Type B pancreatic cell (in vitro differentiated cells): ENCODE data around the gene CPNE1. TPM values are rescaled to one million over a fixed set of nuclear protein-coding genes. Genes with fewer than 3 reads are reported as not detected.

Experiments
- DNase-seq: peaks from one replicate; pipeline ENCODE4 v3.0.0; 2021; ENCODE audit warnings: mixed read lengths; ENCODE audit not compliant: unreplicated experiment; ENCODE audit errors: extremely low spot score
- H3K27ac Mint-ChIP-seq: 2 replicates; pipeline ENCODE4 v1.8.0; 2021; ENCODE audit warnings: mild to moderate bottlenecking, mixed read lengths
- H3K27me3 Mint-ChIP-seq: 2 replicates; pipeline ENCODE4 v1.8.0; 2021; ENCODE audit warnings: mixed read lengths
- H3K36me3 Mint-ChIP-seq: 2 replicates; pipeline ENCODE4 v1.8.0; 2021; ENCODE audit warnings: mixed read lengths
- H3K4me1 Mint-ChIP-seq: one replicate; pipeline ENCODE4 v1.8.0; 2021; ENCODE audit warnings: mixed read lengths; ENCODE audit not compliant: unreplicated experiment
- H3K4me3 Mint-ChIP-seq: 2 replicates; pipeline ENCODE4 v1.8.0; 2021; ENCODE audit warnings: mild to moderate bottlenecking, mixed read lengths
- H3K9me3 Mint-ChIP-seq: 2 replicates; pipeline ENCODE4 v1.8.0; 2021; ENCODE audit warnings: mixed read lengths
- CTCF ChIP-seq: fragments of 200-600 bp; sonication (generic); conservative IDR thresholded peaks from 2 replicates; pipeline ENCODE4 v1.5.0; 2021; ENCODE audit warnings: antibody characterized with exemption, mild to moderate bottlenecking
- total RNA-seq: library from RNA; stranded (reverse); gene quantifications from 2 replicates; pipeline ENCODE4 v1.2.1, GENCODE V29; 2021; ENCODE audit warnings: low replicate concordance

CPNE1 gene
- total RNA-seq, 1 donor from 2014 or later = 192 TPM

GRCh38 chr20:35662551-35662950 lies 2.1 kb downstream of the CPNE1 start:
- H3K4me1 Mint-ChIP-seq = peaks cover 47% of the 10 kb centered on the region
- no peaks in the 10 kb centered on the region for H3K27me3 Mint-ChIP-seq
- H3K27ac Mint-ChIP-seq = peak overlapping the region; percentile 99
- H3K4me3 Mint-ChIP-seq = peak overlapping the region; percentile 98
- DNase-seq = no peak
- peaks cover 8% of the 10 kb centered on the region for H3K36me3 Mint-ChIP-seq
- no peaks in the 10 kb centered on the region for H3K9me3 Mint-ChIP-seq
- no peak for TF ChIP-seq CTCF

- Mint-ChIP-seq H3K27ac (peak overlapping the region; percentile 99), H3K4me3 (peak overlapping the region; percentile 98), H3K36me3 (peaks cover 13% of the 10 kb centered on the region), H3K4me1 (peaks cover 52% of the 10 kb centered on the region), H3K27me3 (no peaks in the 10 kb centered on the region), H3K9me3 (no peaks in the 10 kb centered on the region)
- no peak for DNase-seq
- no peak for TF ChIP-seq CTCF
Measured at GRCh38 chr20:35661908-35662307, 2.8 kb downstream of the CPNE1 start.

GRCh38 chr20:35661053-35661452 lies 3.6 kb downstream of the CPNE1 start:
- Mint-ChIP-seq H3K4me3 (peak overlapping the region; percentile 98), H3K36me3 (peaks cover 13% of the 10 kb centered on the region), H3K9me3 (no peaks in the 10 kb centered on the region), H3K27me3 (no peaks in the 10 kb centered on the region), H3K27ac (peak overlapping the region; percentile 99), H3K4me1 (peaks cover 52% of the 10 kb centered on the region)
- no peak for DNase-seq
- TF ChIP-seq CTCF = no peak

- DNase-seq = no peak
- Mint-ChIP-seq H3K4me3 (peak overlapping the region; percentile 52), H3K4me1 (peaks cover 52% of the 10 kb centered on the region), H3K9me3 (no peaks in the 10 kb centered on the region), H3K27ac (peak overlapping the region; percentile 61), H3K27me3 (no peaks in the 10 kb centered on the region), H3K36me3 (peaks cover 13% of the 10 kb centered on the region)
- TF ChIP-seq CTCF = no peak
Measured at GRCh38 chr20:35660122-35660937, 4.4 kb downstream of the CPNE1 start.

- Mint-ChIP-seq H3K27ac (peak overlapping the region; percentile 18), H3K36me3 (peaks cover 11% of the 10 kb centered on the region)
Measured at GRCh38 chr20:35657271-35657670, 7.4 kb downstream of the CPNE1 start.

More at GRCh38 chr20:35657271-35657670, 7.4 kb downstream of the CPNE1 start:
- Mint-ChIP-seq H3K9me3 (no peaks in the 10 kb centered on the region), H3K4me1 (peaks cover 38% of the 10 kb centered on the region), H3K27me3 (no peaks in the 10 kb centered on the region), H3K4me3 (peak overlapping the region; percentile 1)
- TF ChIP-seq CTCF = no peak
- no peak for DNase-seq
